ENCODE measurements around the gene PLIN3.
A peak's percentile ranks its signal among the peaks of the same experiment; 100 is the strongest.
"Not testable (repeated sequence)": the region's sequence is repeated elsewhere in the genome, so short reads cannot be mapped to it uniquely, and the experiment has no call there.

The PLIN3 gene

DNA sequence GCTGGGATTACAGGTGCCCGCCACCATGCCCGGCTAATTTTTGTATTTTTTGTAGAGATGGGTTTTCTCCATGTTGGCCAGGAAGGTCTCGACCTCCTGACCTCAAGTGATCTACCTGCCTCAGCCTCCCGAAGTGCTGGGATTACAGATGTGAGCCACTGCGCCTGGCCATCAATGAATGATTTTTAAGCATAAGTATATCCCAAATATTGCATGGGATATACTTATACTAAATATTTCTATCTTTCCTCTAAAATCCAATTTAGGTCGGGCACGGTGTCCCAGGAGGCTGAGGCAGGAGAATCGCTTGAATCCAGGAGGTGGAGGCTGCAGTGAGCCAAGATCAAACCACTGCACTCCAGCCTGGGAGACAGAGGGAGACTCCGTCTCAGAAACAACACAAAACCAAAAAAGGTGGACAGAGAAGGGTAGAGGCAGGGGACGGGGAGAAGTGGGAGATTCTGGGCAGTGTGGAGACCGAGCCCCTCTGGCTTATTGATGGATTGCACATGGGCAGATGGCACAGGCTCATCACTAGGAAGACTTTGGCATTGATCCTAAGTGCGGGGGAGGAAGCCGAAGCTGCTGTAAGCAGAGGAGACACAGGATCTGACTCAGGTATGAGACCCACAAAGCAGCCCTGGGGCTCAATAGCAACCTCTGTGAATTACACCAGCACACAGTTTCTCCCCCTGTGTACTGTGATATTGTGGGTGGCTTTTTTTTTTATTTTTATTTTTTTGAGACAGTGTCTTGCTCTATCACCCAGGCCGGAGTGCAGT, 21.8 kb upstream of the PLIN3 start:
- DNase-seq: no peak

DNA sequence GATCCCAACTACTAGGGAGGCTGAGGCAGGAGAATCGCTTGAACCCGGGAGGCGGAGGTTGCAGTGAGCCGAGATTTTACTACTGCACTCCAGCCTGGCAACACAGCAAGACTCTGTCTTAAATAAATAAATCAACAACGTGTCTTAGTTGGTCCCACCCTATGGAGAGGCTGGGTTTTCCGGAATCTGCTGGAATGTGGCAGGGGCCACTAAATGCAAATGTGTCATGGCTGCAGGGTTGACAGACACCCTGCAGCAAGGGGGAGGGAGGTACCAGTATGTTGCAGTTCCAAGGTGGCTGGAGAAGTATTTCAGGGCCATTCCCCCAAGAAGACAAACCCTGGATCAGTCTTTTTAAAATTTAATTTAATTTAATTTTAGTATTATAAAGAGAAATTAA, 20.3 kb upstream of the PLIN3 start:
- DNase-seq: not testable (repeated sequence)

DNA sequence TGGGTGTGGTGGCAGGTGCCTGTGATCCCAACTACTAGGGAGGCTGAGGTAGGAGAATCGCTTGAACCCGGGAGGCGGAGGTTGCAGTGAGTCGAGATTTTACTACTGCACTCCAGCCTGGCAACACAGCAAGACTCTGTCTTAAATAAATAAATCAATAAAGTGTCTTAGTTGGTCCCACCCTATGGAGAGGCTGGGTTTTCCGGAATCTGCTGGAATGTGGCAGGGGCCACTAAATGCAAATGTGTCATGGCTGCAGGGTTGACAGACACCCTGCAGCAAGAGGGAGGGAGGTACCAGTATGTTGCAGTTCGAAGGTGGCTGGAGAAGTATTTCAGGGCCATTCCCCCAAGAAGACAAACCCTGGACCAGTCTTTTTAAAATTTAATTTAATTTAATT, 17.5 kb upstream of the PLIN3 start:
- DNase-seq: not testable (repeated sequence)

DNA sequence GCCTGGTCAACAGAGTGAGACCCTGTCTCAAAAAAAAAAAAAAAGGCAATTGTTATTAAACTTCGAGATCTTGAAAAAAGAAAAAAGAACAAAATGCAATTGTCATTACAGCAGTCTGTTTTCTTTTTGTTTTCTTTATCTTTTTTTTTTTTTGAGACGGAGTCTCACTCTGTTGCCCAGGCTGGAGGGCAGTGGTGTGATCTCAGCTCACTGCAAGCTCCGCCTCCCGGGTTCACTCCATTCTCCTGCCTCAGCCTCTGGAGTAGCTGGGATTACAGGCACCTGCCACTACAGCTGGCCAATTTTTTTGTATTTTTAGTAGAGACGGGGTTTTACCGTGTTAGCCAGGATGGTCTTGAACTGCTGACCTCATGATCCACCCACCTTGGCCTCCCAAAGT, 15.4 kb upstream of the PLIN3 start:
- DNase-seq: not testable (repeated sequence)

DNA sequence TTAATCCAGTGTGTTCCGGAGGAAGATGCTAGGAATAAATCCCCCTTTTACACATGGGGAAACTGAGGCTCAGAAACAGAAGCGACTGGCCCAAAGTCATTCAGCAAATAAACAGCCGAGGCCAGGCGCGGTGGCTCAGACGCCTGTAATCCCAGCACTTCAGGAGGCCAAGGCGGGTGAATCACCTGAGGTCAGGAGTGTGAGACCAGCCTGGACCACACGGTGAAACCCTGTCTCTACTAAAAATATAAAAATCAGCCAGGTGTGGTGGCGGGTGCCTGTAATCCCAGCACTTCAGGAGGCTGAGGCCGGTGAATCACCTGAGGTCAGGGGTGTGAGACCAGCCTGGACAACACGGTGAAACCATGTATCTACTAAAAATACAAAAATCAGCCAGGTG, 11.6 kb upstream of the PLIN3 start:
- no peak for DNase-seq

DNA sequence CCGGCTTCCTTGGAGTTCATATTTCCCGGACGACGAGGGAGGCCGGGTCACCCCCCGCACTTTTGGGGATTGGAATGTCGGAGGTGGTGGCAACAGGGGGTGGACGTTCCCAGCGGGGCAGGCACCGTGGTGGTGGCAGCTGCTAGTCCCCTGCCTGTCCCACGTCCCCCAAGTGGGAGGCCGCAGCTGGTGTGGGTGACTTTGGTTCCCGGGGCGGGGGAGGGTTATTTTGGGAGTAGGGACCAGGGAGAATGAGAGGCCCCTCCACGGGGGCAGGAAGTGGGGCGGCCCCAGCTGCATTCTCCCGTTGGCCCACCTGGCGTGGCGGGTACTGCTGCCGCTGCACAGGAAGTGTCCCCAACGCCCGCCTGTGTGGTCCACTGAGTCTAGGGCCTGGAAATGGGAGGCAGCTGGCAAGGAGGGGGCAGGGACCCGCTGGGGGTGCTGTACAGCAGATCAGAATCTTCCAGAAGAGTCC, 11.1 kb upstream of the PLIN3 start:
- no peak for DNase-seq

DNA sequence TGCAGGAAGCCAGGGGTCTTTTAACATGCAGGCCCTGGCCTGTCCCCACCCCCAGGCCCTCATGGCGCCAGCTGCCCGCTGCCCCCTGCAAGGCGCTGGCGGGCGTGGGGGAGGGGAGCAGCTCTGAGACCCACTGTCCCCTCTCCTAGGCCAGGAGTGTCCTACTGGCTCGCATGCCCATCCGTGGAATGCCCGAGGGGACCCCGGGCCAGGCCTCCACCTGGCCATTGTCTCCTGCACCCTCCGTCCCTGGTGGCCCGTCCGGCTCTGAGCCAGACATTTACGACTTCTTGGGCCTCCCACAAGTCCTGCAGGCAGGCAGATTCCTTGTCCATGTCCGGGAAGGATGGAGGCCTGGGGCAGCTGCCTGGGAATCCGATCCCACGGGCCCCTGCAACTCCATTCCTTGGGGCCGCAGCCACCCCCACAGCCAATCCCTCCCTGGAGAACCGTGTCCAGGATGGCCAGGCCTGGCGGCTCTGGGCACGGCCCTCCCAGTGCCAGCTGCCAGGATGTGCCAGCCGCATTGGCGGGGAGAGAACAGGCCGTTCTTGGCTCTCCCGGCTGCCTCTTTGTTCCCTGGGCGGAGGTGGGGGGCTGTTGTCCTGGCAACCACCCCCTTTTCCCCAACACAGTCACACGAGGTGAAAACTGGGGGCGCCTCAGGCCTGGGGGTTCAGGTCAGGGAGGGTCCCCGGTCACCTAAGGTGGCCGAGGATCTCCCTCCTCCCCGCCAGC, 10.5 kb upstream of the PLIN3 start:
- no peak for DNase-seq

DNA sequence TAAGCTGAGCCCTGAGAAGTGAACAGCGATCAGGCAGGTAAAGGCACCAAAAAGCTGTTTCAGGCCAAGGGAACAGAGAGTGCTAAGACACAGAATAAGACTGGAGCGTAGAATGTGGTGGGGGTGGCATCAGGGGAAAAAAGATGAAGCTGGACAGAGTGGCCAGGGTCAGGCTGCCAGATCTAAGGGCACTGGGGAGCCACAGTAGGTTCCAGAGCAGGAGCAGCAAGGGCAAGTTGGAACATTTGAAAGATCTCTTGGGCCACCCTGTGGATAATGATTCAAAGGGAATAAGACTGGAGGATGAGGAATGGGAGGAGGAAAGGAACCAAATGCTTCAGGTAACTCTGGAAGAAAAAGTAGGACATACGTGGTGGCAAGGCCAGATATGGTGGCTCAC, 6.5 kb upstream of the PLIN3 start:
- DNase-seq: no peak

DNA sequence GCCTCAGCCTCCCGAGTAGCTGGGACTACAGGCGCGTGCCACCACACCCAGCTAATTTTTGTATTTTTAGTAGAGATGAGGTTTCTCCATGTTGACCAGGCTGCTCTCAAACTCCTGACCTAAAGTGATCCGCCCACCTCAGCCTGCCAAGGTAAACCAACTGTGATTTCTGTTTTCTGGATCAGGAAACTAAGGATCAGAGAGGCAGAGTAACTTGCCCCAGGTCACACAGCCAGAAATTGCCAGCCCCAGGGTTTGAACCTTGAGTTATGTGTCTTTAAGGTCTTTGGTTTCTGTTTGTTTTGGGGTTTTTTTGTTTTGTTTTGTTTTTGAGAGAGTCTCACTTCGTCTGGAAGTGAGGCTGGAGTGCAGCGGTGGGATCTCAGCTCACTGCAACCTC, 4.2 kb upstream of the PLIN3 start:
- no peak for DNase-seq

DNA sequence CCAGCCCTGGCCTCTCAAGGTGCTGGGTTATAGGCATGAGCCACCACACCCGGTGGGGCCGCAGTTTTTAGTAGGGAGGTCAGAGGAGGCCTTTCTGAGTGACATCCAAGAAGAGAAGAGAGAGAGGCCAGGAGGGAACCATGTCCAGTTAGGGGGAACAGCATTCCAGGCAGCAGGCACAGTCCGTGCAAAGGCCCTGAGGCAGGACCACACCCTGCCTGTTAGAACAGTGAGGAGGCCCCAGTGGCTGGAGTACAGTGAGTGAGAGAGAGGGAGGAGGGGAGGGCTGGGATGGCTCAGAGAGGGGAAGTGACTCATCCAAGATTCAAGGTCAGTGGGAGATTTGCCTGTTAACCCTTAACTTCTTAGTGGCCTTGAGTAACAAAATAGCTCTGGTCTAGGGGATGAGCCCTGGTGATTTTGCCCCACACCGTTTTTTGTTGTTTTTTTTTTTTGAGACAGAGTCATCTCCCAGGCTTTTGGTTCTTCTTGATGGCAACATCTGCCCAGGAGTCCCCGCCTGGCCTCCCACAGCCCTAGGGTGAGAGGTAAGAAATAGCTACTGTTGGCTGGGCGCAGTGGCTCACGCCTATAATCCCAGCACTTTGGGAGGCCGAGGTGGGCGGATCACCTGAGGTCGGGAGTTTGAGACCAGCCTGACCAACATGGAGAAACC, 2.7 kb upstream of the PLIN3 start:
- DNase-seq: no peak

DNA sequence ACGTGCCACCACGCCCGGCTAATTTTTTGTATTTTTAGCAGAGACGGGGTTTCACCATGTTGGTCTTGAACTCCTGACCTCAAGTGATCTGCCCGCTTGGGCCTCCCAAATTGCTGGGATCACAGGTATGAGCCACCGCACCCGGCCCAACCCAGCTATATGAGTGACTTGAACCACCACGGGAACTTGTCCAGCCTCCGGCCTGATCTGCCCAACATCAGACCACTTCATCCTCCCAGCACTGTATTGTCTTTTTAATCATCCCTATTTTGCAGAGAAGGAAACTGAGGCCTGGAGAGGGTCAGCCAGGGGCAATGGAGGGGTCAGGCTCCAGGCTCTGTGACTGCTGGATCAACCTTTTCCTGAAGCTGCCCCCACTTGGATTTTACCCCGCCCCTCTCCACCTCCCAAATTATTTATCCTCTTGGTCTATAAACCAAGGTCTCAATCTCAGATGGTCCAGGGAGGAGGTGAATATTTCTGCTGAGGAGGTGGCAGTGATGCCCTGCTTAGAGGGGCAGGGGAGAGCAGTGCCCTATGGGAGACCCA, 893 bp upstream of the PLIN3 start:
- DNase-seq: no peak

DNA sequence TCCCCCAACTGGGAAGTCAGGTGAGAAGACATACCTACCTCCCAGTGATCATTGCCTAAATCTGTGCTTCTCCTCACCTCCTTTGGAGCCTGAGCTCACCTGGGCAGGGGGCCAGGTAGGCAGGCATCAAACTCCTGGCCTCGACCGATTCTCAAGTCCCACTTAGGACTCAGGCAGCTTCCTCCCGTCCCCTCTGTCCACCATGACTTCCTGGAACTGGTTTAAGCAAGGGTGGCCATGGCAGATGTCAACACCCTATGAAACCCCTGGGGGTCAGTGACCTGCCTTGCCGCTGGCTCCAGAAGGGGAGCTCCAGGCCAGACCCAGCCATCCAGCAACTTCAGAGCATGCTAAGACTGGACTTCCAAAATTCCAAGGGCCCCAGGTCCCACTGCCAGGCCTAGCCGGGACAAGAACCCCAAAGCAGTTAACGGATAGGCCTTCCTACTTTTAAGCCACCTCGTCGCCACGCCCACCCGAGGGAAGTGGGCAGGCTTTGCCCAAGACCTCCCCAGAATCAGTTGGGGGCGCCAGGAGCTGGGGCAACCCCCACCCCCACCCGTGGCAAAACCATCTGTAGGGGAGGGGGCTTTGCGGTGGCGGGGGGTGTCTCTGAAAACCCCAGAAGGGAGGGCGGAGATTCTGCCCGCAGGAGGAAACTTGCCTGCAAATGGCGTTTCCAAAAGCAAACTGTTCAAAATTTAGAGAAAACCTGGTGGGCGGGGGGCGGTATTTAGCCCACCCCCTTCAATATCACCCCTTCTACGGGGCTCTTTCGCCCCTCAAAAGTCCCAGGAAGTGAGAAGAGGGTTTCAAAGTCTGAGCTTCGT, 657 bp downstream of the PLIN3 start:
- peak; percentile 29 for DNase-seq

DNA sequence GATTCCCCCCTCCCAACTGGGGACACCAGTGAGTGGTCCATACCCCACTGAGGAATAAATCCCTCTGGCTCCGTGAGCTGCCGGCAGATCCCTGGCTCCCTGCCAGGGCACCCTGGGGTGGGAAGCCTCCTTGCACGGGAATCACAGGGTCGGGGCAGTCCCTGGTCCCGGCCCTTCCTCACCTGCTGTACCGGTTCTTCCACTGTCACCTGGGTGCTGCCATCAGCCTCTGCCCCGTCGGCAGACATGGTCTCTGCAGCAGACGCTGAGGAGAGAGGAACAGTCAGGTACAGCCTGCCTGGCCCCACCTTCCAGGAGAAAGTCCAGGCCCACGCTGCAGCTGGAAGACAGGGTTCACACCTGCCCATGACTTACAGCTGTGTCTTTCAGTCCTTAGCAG, 6.3 kb downstream of the PLIN3 start:
- no peak for DNase-seq

DNA sequence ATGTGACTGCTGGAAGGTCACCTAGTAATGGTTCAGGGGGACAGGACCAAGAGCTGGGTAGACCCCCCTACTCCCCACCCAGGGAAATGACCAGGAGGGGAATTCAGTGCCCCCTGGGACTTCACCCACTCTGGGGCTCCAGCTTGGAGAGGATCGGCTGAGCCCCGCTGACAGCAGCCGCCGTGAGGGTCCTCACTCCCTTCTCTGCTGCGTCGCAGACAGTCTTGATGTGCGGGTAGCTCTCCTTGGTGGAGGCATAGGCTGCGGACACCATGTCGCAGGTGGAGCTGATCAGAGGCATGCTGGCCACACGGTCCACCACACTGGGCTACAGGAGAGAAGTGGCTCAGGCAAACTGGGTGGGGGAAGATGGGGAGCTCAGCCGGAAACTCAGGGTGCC, 7.8 kb downstream of the PLIN3 start:
- DNase-seq: no peak

DNA sequence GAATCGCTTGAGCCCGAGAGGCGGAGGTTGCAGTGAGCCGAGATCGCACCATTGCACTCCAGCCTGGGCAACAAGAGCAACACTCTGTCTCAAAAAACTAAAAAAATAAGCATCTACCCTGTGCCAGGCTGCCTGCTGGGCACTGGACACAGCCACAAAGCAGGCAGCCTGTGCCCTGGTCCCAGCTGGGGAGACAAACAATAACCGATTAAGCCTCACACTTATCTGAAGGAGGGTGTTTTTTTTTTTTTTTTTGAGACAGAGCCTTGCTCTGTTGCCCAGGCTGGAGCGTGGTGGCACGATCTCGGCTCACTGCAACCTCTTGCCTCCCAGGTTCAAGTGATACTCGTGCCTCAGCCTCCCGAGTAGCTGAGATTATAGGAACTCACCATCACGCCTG, 11.0 kb downstream of the PLIN3 start:
- not testable (repeated sequence) for DNase-seq

DNA sequence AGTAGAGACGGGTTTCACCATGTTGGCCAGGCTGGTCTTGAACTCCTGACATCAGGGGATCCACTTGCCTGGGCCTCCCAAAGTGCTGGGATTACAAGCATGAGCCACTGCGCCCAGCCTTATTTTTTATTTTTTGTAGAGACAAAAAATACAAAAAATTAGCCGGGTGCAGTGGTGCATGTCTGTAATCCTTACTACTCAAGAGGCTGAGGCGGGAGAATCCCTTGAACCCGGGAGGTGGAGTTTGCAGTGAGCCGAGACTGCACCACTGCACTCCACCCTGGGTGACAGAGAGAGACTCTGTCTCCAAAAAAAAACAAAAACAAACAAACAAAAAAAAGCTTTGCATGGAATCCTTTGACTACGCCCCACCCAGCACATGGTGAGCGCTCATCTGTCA, 14.0 kb downstream of the PLIN3 start:
- DNase-seq: not testable (repeated sequence)

DNA sequence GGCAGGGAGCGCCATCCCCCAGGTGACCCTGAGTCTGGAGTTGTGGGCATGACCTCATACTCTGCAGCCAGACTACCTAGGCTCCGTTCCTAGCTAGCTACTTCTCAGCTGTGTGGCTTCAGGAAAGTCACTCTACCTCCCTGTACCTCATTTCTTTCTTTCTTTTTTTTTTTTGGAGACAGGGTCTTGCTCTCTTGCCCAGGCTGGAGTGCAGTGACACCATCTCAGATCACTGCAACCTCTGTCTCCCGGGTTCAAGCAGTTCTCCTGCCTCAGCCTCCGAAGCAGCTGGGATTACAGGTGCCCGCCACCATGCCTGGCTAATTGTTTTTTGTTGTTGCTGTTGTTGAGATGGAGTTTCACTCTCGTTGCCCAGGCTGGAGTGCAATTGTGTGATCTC, 15.0 kb downstream of the PLIN3 start:
- DNase-seq: no peak

DNA sequence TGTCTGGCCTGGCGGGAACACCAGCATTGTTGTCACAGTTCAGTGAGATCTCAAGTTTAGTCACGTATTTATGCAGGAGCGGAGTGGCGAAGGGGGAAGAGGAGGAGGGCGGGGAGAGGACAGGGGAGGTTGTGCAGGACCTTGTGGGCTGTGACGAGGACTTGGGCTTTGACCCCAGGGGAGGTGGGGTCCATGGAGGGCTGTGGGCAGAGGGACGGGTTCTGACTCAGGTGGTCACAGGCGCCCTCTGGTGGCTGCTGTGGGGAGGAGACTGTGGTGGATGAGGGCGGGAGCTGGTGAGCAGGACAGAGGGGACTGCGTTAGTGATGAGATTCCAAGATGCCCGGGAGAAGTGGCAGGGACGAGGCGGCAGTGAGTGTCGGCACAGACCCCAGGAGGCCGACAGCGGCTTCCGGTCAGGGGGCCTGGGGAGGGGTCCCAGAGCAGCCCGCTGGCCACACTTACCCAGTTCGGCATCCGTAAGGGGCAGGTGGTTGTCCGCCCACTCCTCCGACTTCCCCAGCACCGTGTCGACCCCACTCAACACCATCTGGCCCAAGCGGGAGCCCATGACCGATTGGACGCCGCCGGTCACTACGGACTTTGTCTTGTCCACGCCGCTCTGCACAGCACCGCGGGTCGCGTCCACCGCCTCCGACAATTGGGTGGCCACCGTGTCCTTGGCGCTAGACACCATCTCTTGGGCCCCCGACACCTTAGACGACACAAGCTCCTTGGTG, 15.7 kb downstream of the PLIN3 start:
- DNase-seq: peak; percentile 63

DNA sequence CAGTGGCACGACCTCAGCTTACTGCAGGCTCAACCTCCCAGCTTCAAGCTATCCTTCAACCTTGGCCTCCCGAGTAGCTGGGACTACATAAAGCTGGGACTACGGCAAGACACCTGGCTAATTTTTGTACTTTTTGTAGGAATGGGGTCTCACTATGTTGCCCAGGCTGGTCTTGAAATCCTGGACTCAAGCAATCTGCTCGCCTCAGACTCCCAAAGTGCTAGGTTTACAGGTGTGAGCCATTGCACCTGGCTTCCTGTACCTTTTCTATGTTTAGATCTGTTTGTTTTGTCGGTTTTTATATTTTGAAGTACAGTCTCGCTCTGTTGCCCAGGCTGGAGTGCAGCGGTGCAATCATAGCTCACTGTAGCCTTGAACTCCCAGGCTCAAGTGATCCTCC, 18.4 kb downstream of the PLIN3 start:
- no peak for DNase-seq

DNA sequence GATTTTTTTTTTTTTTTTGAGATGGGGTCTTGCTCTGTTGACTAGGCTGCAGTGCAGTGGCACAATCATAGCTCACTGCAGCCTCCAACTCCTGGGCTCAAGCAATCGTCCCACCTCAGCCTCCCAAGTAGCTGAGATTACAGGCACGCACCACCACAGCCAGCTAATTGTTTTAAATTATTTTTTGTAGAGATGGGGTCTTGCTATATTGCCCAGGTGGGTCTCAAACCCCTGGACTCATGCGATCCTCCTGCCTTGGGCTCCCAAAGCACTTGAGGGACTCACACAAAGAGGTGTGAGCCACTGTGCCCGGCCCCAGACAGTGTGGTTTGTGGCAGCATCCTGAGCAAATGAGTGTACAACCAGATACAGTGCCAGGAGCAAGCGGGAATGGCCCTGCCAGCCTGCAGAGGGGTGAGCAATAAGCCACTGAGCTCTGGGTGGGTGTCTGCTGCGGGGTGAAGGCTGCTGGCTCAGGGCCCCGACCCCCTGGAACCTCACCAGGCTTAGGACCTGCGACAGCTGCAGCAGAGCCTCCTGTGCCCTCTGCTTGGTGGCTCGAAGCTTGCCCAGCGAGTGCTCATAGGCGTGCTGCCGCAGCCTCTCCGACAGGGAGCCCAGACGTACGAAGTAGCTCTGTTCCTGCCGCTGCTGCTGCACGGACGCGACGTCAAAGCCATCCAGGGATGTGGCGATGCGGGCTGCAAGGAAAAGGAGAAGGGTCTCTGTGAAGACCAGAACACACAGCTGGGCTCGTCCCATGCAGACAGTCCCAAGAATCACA, 20.1 kb downstream of the PLIN3 start:
- DNase-seq: no peak

DNA sequence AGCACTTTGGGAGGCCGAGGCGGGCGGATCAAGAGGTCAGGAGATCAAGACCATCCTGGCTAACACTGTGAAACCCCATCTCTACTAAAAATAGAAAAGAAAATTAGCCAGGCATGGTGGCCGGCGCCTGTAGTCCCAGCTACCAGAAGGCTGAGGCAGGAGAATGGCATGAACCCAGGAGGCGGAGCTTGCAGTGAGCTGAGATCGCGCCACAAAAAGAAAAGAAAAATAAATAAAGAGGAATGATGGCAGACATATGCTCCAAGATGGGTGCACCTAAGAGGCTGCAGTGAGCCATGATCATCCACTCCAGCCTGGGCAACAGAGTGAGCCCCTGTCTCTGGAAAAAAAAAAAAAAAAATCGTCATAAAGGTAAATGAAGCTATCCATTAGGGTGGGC, 21.5 kb downstream of the PLIN3 start:
- DNase-seq: not testable (repeated sequence)
